Panc1 (cell line): ENCODE results near the gene ENTPD1. TPM values are rescaled to one million over a fixed set of nuclear protein-coding genes. Genes with fewer than 3 reads are reported as not detected.

ENCODE experiments used
- ATAC-seq: fragments of 200-7000 bp; cut with Tn5 transposase; 2 replicates; pipeline ENCODE4 v1.9.1; 2020; ENCODE audit warnings: mild to moderate bottlenecking, moderate library complexity
- BruUV-seq: library from RNA; stranded (reverse); fragments of 400-500 nt; replicated peaks from 2 replicates; lab custom pipeline; 2021; lab: Mats Ljungman, UMichigan
- CTCF ChIA-PET: fragments of 300-600 bp; sonication (Branson Sonifier 250); formaldehyde crosslinking; loops from one replicate; lab custom pipeline; 2022; ENCODE audit warnings: antibody characterized with exemption; lab: Charles Lee
- POLR2A ChIA-PET: fragments of 300-600 bp; sonication (Branson Sonifier 250); formaldehyde crosslinking; loops from one replicate; lab custom pipeline; 2022; ENCODE audit warnings: antibody characterized with exemption; lab: Charles Lee
- DNase-seq: peaks from one replicate; pipeline ENCODE4 v3.0.0-alpha.2; 2010; ENCODE audit warnings: low read depth, low spot score
- H3K27ac ChIP-seq: 2 replicates; pipeline ENCODE4 v1.5.1; 2011; ENCODE audit warnings: mild to moderate bottlenecking, low read length, inconsistent platforms
- H3K27me3 ChIP-seq: fragments of 200-500 bp; sonication (Bioruptor generic); 2 replicates; pipeline ENCODE4 v1.6.0; 2014; ENCODE audit warnings: low read length, inconsistent platforms; ENCODE audit not compliant: control insufficient read depth, insufficient read depth
- H3K36me3 ChIP-seq: fragments of 200-500 bp; sonication (Bioruptor generic); 2 replicates; pipeline ENCODE4 v1.5.1; 2014; ENCODE audit warnings: inconsistent platforms, mild to moderate bottlenecking, low read length, moderate library complexity; ENCODE audit not compliant: control insufficient read depth, insufficient read depth
- H3K4me1 ChIP-seq: 2 replicates; pipeline ENCODE4 v1.5.1; 2011; ENCODE audit warnings: inconsistent platforms, mild to moderate bottlenecking, low read length, moderate library complexity; ENCODE audit not compliant: control insufficient read depth, insufficient read depth
- H3K4me3 ChIP-seq, 2 experiments: 2 replicates each; pipeline ENCODE4 v1.5.1; 2011 to 2012; ENCODE audit warnings: low read depth in 2 of 2, low read length in 2 of 2, mild to moderate bottlenecking in 2 of 2, inconsistent platforms in 1 of 2, moderate library complexity in 1 of 2
- H3K9me3 ChIP-seq: fragments of 200-500 bp; sonication (Bioruptor generic); 2 replicates; pipeline ENCODE4 v1.5.1; 2014; ENCODE audit warnings: low read depth, mild to moderate bottlenecking, inconsistent platforms, low read length, moderate library complexity; ENCODE audit not compliant: control insufficient read depth, insufficient read depth
- CTCF ChIP-seq: fragments of 450-650 bp; IDR thresholded peaks from 2 replicates; pipeline ENCODE4 v1.5.1; 2017; ENCODE audit warnings: mild to moderate bottlenecking
- POLR2AphosphoS5 ChIP-seq: IDR thresholded peaks from 2 replicates; pipeline ENCODE4 v1.6.1; 2012; ENCODE audit warnings: mild to moderate bottlenecking, low read depth, low read length, moderate library complexity
- SIN3A ChIP-seq: IDR thresholded peaks from 2 replicates; pipeline ENCODE4 v1.6.1; 2012; ENCODE audit warnings: low read depth, mild to moderate bottlenecking, low read length, moderate library complexity, borderline replicate concordance; ENCODE audit not compliant: insufficient read depth
- TCF7L2 ChIP-seq: IDR thresholded peaks from 2 replicates; pipeline ENCODE4 v1.6.1; 2011; ENCODE audit warnings: mild to moderate bottlenecking, low read depth, low read length, inconsistent platforms
- in situ Hi-C: cut with HindIII; loops from 2 replicates; pipeline ENCODE4 v1.10.0; 2016; ENCODE audit warnings: low sequenced_read_pairs, low pct_unique_long_range_greater_than_20kb
- intact Hi-C: fragments of 100-400 bp; cut with micrococcal nuclease; formaldehyde crosslinking; loops from one replicate; pipeline ENCODE4 v1.10.0; 2022; ENCODE audit not compliant: unreplicated experiment
- total RNA-seq: library from RNA; stranded (reverse); gene quantifications from one replicate; pipeline ENCODE4 v1.2.1, GENCODE V29; 2021; ENCODE audit not compliant: unreplicated experiment
- TF ChIP-seq, protein P1 (sequence below), 2 experiments: IDR thresholded peaks; 2 replicates each; pipeline ENCODE4 v1.6.1; 2011 to 2012; ENCODE audit warnings: low read depth in 2 of 2, control low read depth in 1 of 2, low read length in 1 of 2, mild to moderate bottlenecking in 1 of 2, moderate library complexity in 1 of 2; ENCODE audit not compliant: insufficient read depth in 1 of 2

Gene ENTPD1
- total RNA-seq, 1 experiment from 2014 or later: 0.31 TPM

GRCh38 chr10:95742962-95743535 lies 12.9 kb upstream of the ENTPD1 start:
- BruUV-seq: no TSS peak
- POLR2A ChIA-PET: no interaction called here
- CTCF ChIA-PET: no interaction called here

GRCh38 chr10:95745501-95745900 lies 10.5 kb upstream of the ENTPD1 start:
- no peaks in the 10 kb centered on the region for H3K4me1 ChIP-seq
- no peak for ATAC-seq
- no peaks in the 10 kb centered on the region for H3K27me3 ChIP-seq
- intact Hi-C loops: no loop called here
- TF ChIP-seq CTCF: no peak
- TF ChIP-seq, protein P1, sequence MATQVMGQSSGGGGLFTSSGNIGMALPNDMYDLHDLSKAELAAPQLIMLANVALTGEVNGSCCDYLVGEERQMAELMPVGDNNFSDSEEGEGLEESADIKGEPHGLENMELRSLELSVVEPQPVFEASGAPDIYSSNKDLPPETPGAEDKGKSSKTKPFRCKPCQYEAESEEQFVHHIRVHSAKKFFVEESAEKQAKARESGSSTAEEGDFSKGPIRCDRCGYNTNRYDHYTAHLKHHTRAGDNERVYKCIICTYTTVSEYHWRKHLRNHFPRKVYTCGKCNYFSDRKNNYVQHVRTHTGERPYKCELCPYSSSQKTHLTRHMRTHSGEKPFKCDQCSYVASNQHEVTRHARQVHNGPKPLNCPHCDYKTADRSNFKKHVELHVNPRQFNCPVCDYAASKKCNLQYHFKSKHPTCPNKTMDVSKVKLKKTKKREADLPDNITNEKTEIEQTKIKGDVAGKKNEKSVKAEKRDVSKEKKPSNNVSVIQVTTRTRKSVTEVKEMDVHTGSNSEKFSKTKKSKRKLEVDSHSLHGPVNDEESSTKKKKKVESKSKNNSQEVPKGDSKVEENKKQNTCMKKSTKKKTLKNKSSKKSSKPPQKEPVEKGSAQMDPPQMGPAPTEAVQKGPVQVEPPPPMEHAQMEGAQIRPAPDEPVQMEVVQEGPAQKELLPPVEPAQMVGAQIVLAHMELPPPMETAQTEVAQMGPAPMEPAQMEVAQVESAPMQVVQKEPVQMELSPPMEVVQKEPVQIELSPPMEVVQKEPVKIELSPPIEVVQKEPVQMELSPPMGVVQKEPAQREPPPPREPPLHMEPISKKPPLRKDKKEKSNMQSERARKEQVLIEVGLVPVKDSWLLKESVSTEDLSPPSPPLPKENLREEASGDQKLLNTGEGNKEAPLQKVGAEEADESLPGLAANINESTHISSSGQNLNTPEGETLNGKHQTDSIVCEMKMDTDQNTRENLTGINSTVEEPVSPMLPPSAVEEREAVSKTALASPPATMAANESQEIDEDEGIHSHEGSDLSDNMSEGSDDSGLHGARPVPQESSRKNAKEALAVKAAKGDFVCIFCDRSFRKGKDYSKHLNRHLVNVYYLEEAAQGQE (IDR thresholded peaks at IDR 0.05; ENCODE audit: insufficient read depth in 1 of 2, low read depth in 2 of 2, low read length in 1 of 2): no peak
- TF ChIP-seq POLR2AphosphoS5: no peak
- TF ChIP-seq SIN3A: no peak
- TF ChIP-seq TCF7L2: no peak
- H3K27ac ChIP-seq: no peak overlapping the region
- no peaks in the 10 kb centered on the region for H3K36me3 ChIP-seq
- POLR2A ChIA-PET: no interaction called here
- no peaks in the 10 kb centered on the region for H3K9me3 ChIP-seq
- H3K4me3 ChIP-seq: no peak overlapping the region
- CTCF ChIA-PET: no interaction called here
- in situ Hi-C loops: no loop called here
- BruUV-seq: no TSS peak
- DNase-seq: no peak

More at GRCh38 chr10:95742962-95743535, 12.9 kb upstream of the ENTPD1 start:
- DNase-seq (no peak), ATAC-seq (no peak)
- no peak overlapping the region for H3K27ac ChIP-seq
- TF ChIP-seq, protein P1 (IDR thresholded peaks at IDR 0.05; ENCODE audit: insufficient read depth in 1 of 2, low read depth in 2 of 2, low read length in 1 of 2): no peak
- TF ChIP-seq POLR2AphosphoS5 (no peak), CTCF (no peak), SIN3A (no peak), TCF7L2 (no peak)
- H3K4me3 ChIP-seq: no peak overlapping the region
- no peaks in the 10 kb centered on the region for H3K4me1 ChIP-seq
- intact Hi-C loops (no loop called here), in situ Hi-C loops (no loop called here)
- H3K9me3 ChIP-seq: no peaks in the 10 kb centered on the region
- no peaks in the 10 kb centered on the region for H3K27me3 ChIP-seq
- no peaks in the 10 kb centered on the region for H3K36me3 ChIP-seq
